Measurements from ENCODE around the gene TMEM151A.
A peak's percentile ranks its signal among the peaks of the same experiment; 100 is the strongest.

The TMEM151A gene

GRCh38 chr11:66266378-66267038 is 25.2 kb upstream of the TMEM151A start:
- no peak for DNase-seq
- TF ChIP-seq CTCF (IDR thresholded peaks at IDR 0.05; ENCODE audit: low read length) = no peak
- TF ChIP-seq EZH2phosphoT487 (IDR thresholded peaks at IDR 0.05; ENCODE audit: low read length) = no peak
- no peak for TF ChIP-seq EZH2 (optimal IDR thresholded peaks at IDR 0.05; ENCODE audit: low read depth, low read length)
- no peaks in the 10 kb centered on the region for H3K27me3 ChIP-seq (replicated peaks; ENCODE audit: insufficient read depth, low read length)
- H3K36me3 ChIP-seq (replicated peaks; ENCODE audit: insufficient read depth, low read length) = no peaks in the 10 kb centered on the region
- peak overlapping the region; percentile 94; the same call in 1 of the 2 replicates for H3K4me2 ChIP-seq (ENCODE audit: low read depth, low read length)
- peaks cover 12% of the 10 kb centered on the region; the same call in 1 of the 2 replicates for H3F3A ChIP-seq (ENCODE audit: insufficient read depth, low read length)
- peaks cover 11% of the 10 kb centered on the region; the same call in 1 of the 2 replicates for H3K4me1 ChIP-seq (ENCODE audit: low read length)
- no peak overlapping the region for H3K4me3 ChIP-seq (ENCODE audit: low read length)
- H3K9me3 ChIP-seq (replicated peaks; ENCODE audit: insufficient read depth, low read length) = no peaks in the 10 kb centered on the region
- H3K79me2 ChIP-seq (ENCODE audit: low read length) = peaks cover 27% of the 10 kb centered on the region
- H3K27ac ChIP-seq (ENCODE audit: low read length) = no peak overlapping the region
- no peak overlapping the region; the same call in 1 of the 2 replicates for H3K9ac ChIP-seq (ENCODE audit: low read length)
- no peak overlapping the region for H2AFZ ChIP-seq (ENCODE audit: low read length)
- no peaks in the 10 kb centered on the region for H4K20me1 ChIP-seq (ENCODE audit: insufficient read depth, low read length)
- H3K9me2 ChIP-seq (replicated peaks; ENCODE audit: insufficient read depth, low read length) = no peaks in the 10 kb centered on the region

- no peak for TF ChIP-seq EZH2 (optimal IDR thresholded peaks at IDR 0.05; ENCODE audit: low read depth, low read length)
- Histone ChIP-seq H4K20me1 (ENCODE audit: insufficient read depth, low read length) (no peaks in the 10 kb centered on the region), H3F3A (ENCODE audit: insufficient read depth, low read length) (peaks cover 12% of the 10 kb centered on the region; the same call in 1 of the 2 replicates), H3K79me2 (ENCODE audit: low read length) (peaks cover 32% of the 10 kb centered on the region), H3K9me3 (replicated peaks; ENCODE audit: insufficient read depth, low read length) (no peaks in the 10 kb centered on the region), H3K27me3 (replicated peaks; ENCODE audit: insufficient read depth, low read length) (no peaks in the 10 kb centered on the region), H3K4me1 (ENCODE audit: low read length) (peaks cover 11% of the 10 kb centered on the region; the same call in 1 of the 2 replicates), H3K4me2 (ENCODE audit: low read depth, low read length) (peak overlapping the region; percentile 94), H2AFZ (ENCODE audit: low read length) (0 out of 2 replicates have a peak overlapping the region, but pooled peaks have one; percentile 2), H3K4me3 (ENCODE audit: low read length) (peak overlapping the region; percentile 96), H3K9ac (ENCODE audit: low read length) (peak overlapping the region; percentile 37; the same call in 1 of the 2 replicates), H3K9me2 (replicated peaks; ENCODE audit: insufficient read depth, low read length) (no peaks in the 10 kb centered on the region), H3K27ac (ENCODE audit: low read length) (no peak overlapping the region), H3K36me3 (replicated peaks; ENCODE audit: insufficient read depth, low read length) (no peaks in the 10 kb centered on the region)
- DNase-seq = no peak
These were observed 24.7 kb upstream of the TMEM151A start for GRCh38 chr11:66267039-66267378.

- Histone ChIP-seq H2AFZ (ENCODE audit: low read length) (peak overlapping the region; percentile 28), H3K27me3 (replicated peaks; ENCODE audit: insufficient read depth, low read length) (no peaks in the 10 kb centered on the region), H3K9ac (ENCODE audit: low read length) (peak overlapping the region; percentile 84), H3K36me3 (replicated peaks; ENCODE audit: insufficient read depth, low read length) (0 out of 2 replicates have a peak, but pooled peaks cover 2% of the 10 kb centered on the region), H4K20me1 (ENCODE audit: insufficient read depth, low read length) (no peaks in the 10 kb centered on the region), H3K4me2 (ENCODE audit: low read depth, low read length) (peak overlapping the region; percentile 94), H3K79me2 (ENCODE audit: low read length) (peaks cover 32% of the 10 kb centered on the region), H3K9me2 (replicated peaks; ENCODE audit: insufficient read depth, low read length) (no peaks in the 10 kb centered on the region), H3K4me3 (ENCODE audit: low read length) (peak overlapping the region; percentile 96), H3K27ac (ENCODE audit: low read length) (peak overlapping the region; percentile 78), H3K4me1 (ENCODE audit: low read length) (peaks cover 11% of the 10 kb centered on the region; the same call in 1 of the 2 replicates), H3K9me3 (replicated peaks; ENCODE audit: insufficient read depth, low read length) (no peaks in the 10 kb centered on the region), H3F3A (ENCODE audit: insufficient read depth, low read length) (peaks cover 12% of the 10 kb centered on the region; the same call in 1 of the 2 replicates)
- TF ChIP-seq CTCF (IDR thresholded peaks at IDR 0.05; ENCODE audit: low read length) (no peak), EZH2phosphoT487 (IDR thresholded peaks at IDR 0.05; ENCODE audit: low read length) (no peak), EZH2 (optimal IDR thresholded peaks at IDR 0.05; ENCODE audit: low read depth, low read length) (no peak)
- DNase-seq = peak; percentile 76
These were observed 24.1 kb upstream of the TMEM151A start for GRCh38 chr11:66267379-66268243.
